Suppressor macrophage treated with lipopolysaccharide for 1 hour (primary cell): ENCODE results near the gene BSN.

ENCODE experiments used
- DNase-seq, 3 donors: peaks; one replicate each; pipeline ENCODE4 v3.0.0-alpha.2; 2020 to 2022

Gene BSN

GRCh38 chr3:49700453-49701128 lies 146.3 kb downstream of the BSN start:
- no peak for DNase-seq

GRCh38 chr3:49701388-49702077 lies 147.3 kb downstream of the BSN start:
- DNase-seq, result peak in 1 of 3 donors; percentile 31

GRCh38 chr3:49702672-49703071 lies 148.4 kb downstream of the BSN start:
- DNase-seq, result no peak

GRCh38 chr3:49703443-49703927 lies 149.2 kb downstream of the BSN start:
- DNase-seq, result peak; percentile 77 to 82 (median 79)

GRCh38 chr3:49703956-49704355 lies 149.7 kb downstream of the BSN start:
- no peak for DNase-seq

GRCh38 chr3:49704629-49705028 lies 150.4 kb downstream of the BSN start:
- DNase-seq, result no peak

GRCh38 chr3:49705390-49705960 lies 151.2 kb downstream of the BSN start:
- no peak for DNase-seq

GRCh38 chr3:49706456-49707112 lies 152.3 kb downstream of the BSN start:
- DNase-seq, result no peak

- DNase-seq, result no peak
Measured at GRCh38 chr3:49707113-49707480, 152.8 kb downstream of the BSN start.

GRCh38 chr3:49709852-49710251 lies 155.6 kb downstream of the BSN start:
- no peak for DNase-seq

- no peak for DNase-seq
Measured at GRCh38 chr3:49711489-49711888, 157.2 kb downstream of the BSN start.

GRCh38 chr3:49712166-49712565 lies 157.9 kb downstream of the BSN start:
- DNase-seq, result no peak

GRCh38 chr3:49712631-49713317 lies 158.5 kb downstream of the BSN start:
- DNase-seq, result no peak

GRCh38 chr3:49713336-49714105 lies 159.2 kb downstream of the BSN start:
- no peak for DNase-seq

- no peak for DNase-seq
Measured at GRCh38 chr3:49714728-49715550, 160.7 kb downstream of the BSN start.

- no peak for DNase-seq
Measured at GRCh38 chr3:49715611-49716121, 161.4 kb downstream of the BSN start.

- DNase-seq, result no peak
Measured at GRCh38 chr3:49716169-49716568, 161.9 kb downstream of the BSN start.

- DNase-seq, result no peak
Measured at GRCh38 chr3:49716691-49717210, 162.5 kb downstream of the BSN start.

GRCh38 chr3:49717211-49717958 lies 163.1 kb downstream of the BSN start:
- peak in 1 of 3 donors; percentile 12 for DNase-seq
